Vagina (tissue), 2 donors: ENCODE measurements around the gene DNAI1.

ENCODE experiments used
- POLR2A ChIP-seq, 2 donors: fragments of 450-650 bp; IDR thresholded peaks; one replicate each; pipeline ENCODE4 v1.6.1; 2017; ENCODE audit warnings: antibody characterized with exemption in 2 of 2, mild to moderate bottlenecking in 2 of 2, moderate library complexity in 2 of 2
- POLR2AphosphoS5 ChIP-seq, 2 donors: sonication (generic); formaldehyde crosslinking; IDR thresholded peaks; one replicate each; pipeline ENCODE4 v1.9.0; 2017; ENCODE audit warnings: antibody characterized with exemption in 2 of 2, mild to moderate bottlenecking in 2 of 2, low read depth in 1 of 2; ENCODE audit not compliant: insufficient read depth in 1 of 2
- TF ChIP-seq, protein P1 (sequence below), 3 experiments: fragments of 450-650 bp in 2 of 3; fragments of 200-600 bp in 1 of 3; sonication (generic) in 1 of 3; IDR thresholded peaks; one replicate each; pipeline ENCODE4 v1.5.1; 2017 to 2019; ENCODE audit warnings: antibody characterized with exemption in 3 of 3, mild to moderate bottlenecking in 2 of 3, moderate library complexity in 2 of 3

DNA sequence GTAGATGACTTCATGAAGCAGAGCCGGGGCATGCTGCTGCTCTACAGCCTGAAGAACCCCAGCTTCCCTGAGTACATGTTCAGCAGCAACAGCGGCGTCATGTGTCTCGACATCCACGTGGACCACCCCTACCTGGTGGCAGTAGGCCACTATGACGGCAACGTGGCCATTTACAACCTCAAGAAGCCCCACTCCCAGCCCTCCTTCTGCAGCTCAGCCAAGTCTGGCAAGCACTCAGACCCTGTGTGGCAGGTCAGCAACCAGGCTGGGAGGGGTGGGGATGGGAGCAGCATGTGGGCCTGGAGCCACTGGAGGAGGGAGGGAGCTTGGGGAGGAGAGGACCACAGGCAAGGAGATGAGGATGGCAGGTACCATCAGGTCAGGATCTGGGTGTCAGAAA lies 48.0 kb downstream of the DNAI1 start:
- TF ChIP-seq, protein P1, sequence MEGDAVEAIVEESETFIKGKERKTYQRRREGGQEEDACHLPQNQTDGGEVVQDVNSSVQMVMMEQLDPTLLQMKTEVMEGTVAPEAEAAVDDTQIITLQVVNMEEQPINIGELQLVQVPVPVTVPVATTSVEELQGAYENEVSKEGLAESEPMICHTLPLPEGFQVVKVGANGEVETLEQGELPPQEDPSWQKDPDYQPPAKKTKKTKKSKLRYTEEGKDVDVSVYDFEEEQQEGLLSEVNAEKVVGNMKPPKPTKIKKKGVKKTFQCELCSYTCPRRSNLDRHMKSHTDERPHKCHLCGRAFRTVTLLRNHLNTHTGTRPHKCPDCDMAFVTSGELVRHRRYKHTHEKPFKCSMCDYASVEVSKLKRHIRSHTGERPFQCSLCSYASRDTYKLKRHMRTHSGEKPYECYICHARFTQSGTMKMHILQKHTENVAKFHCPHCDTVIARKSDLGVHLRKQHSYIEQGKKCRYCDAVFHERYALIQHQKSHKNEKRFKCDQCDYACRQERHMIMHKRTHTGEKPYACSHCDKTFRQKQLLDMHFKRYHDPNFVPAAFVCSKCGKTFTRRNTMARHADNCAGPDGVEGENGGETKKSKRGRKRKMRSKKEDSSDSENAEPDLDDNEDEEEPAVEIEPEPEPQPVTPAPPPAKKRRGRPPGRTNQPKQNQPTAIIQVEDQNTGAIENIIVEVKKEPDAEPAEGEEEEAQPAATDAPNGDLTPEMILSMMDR (IDR thresholded peaks at IDR 0.05): no peak
- TF ChIP-seq POLR2A (IDR thresholded peaks at IDR 0.05): no peak
- no peak for TF ChIP-seq POLR2AphosphoS5 (IDR thresholded peaks at IDR 0.05; ENCODE audit: insufficient read depth in 1 of 2, low read depth in 1 of 2)
